ENCODE data around the gene RDH13. TPM values are rescaled to one million over a fixed set of nuclear protein-coding genes. Genes with fewer than 3 reads are reported as not detected.
"Not testable (repeated sequence)": the region's sequence is repeated elsewhere in the genome, so short reads cannot be mapped to it uniquely, and the experiment has no call there.

RDH13 gene
- total and polyA plus RNA-seq, 2 donors (not counting 1 experiment from before 2014, with no cell fraction given), result 2.7 to 6.9 TPM

GRCh38 chr19:55109527-55110291 is 46.8 kb upstream of the RDH13 start:
- TF ChIP-seq, protein P1, sequence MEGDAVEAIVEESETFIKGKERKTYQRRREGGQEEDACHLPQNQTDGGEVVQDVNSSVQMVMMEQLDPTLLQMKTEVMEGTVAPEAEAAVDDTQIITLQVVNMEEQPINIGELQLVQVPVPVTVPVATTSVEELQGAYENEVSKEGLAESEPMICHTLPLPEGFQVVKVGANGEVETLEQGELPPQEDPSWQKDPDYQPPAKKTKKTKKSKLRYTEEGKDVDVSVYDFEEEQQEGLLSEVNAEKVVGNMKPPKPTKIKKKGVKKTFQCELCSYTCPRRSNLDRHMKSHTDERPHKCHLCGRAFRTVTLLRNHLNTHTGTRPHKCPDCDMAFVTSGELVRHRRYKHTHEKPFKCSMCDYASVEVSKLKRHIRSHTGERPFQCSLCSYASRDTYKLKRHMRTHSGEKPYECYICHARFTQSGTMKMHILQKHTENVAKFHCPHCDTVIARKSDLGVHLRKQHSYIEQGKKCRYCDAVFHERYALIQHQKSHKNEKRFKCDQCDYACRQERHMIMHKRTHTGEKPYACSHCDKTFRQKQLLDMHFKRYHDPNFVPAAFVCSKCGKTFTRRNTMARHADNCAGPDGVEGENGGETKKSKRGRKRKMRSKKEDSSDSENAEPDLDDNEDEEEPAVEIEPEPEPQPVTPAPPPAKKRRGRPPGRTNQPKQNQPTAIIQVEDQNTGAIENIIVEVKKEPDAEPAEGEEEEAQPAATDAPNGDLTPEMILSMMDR (conservative IDR thresholded peaks at IDR 0.05 in 1 of 2, IDR thresholded peaks at IDR 0.05 in 1 of 2; ENCODE audit: low read depth in 1 of 2, low read length in 2 of 2), result no peak
- TF ChIP-seq EZH2 (IDR thresholded peaks at IDR 0.05; ENCODE audit: low read length, missing control alignments), result no peak
- no peaks in the 10 kb centered on the region for H4K20me1 ChIP-seq (ENCODE audit: control insufficient read depth, extremely low read depth, insufficient read depth, low read length)
- no peak overlapping the region for H2AFZ ChIP-seq (ENCODE audit: low read length)
- H3K79me2 ChIP-seq (ENCODE audit: control insufficient read depth, insufficient read depth, low read length), result peaks cover 49% of the 10 kb centered on the region
- H3K27ac ChIP-seq (ENCODE audit: insufficient read depth, low read length), result no peak overlapping the region
- H3K4me2 ChIP-seq (ENCODE audit: extremely low read depth, insufficient read depth, low read length), result no peak overlapping the region
- no peak overlapping the region for H3K4me3 ChIP-seq (replicated peaks in 1 of 4; ENCODE audit: control extremely low read depth in 1 of 4, insufficient read depth in 1 of 4, low read depth in 3 of 4, low read length in 4 of 4)
- no peaks in the 10 kb centered on the region for H3K9me3 ChIP-seq (ENCODE audit: control insufficient read depth, insufficient read depth, low read depth, low read length)
- H3K9ac ChIP-seq (ENCODE audit: insufficient read depth, low read length), result no peak overlapping the region
- peaks cover 9% of the 10 kb centered on the region for H3K4me1 ChIP-seq (ENCODE audit: control insufficient read depth, extremely low read depth, insufficient read depth, low read length)
- no peak for DNase-seq (ENCODE audit: low read depth in 2 of 2)
- peaks cover 13% of the 10 kb centered on the region for H3K36me3 ChIP-seq (ENCODE audit: control insufficient read depth, insufficient read depth, low read length)
- H3K27me3 ChIP-seq (ENCODE audit: control insufficient read depth, insufficient read depth, low read length), result no peaks in the 10 kb centered on the region

GRCh38 chr19:55107252-55107651 is 44.3 kb upstream of the RDH13 start:
- peaks cover 13% of the 10 kb centered on the region for H3K36me3 ChIP-seq (ENCODE audit: control insufficient read depth, insufficient read depth, low read length)
- not testable (repeated sequence) for DNase-seq (ENCODE audit: low read depth in 2 of 2); H3K27me3 ChIP-seq (ENCODE audit: control insufficient read depth, insufficient read depth, low read length); H3K9ac ChIP-seq (ENCODE audit: insufficient read depth, low read length); H4K20me1 ChIP-seq (ENCODE audit: control insufficient read depth, extremely low read depth, insufficient read depth, low read length); H3K4me2 ChIP-seq (ENCODE audit: extremely low read depth, insufficient read depth, low read length); H3K4me1 ChIP-seq (ENCODE audit: control insufficient read depth, extremely low read depth, insufficient read depth, low read length); H3K9me3 ChIP-seq (ENCODE audit: control insufficient read depth, insufficient read depth, low read depth, low read length); H3K4me3 ChIP-seq (replicated peaks in 1 of 4; ENCODE audit: control extremely low read depth in 1 of 4, insufficient read depth in 1 of 4, low read depth in 3 of 4, low read length in 4 of 4); H3K27ac ChIP-seq (ENCODE audit: insufficient read depth, low read length); H2AFZ ChIP-seq (ENCODE audit: low read length)
- peaks cover 26% of the 10 kb centered on the region for H3K79me2 ChIP-seq (ENCODE audit: control insufficient read depth, insufficient read depth, low read length)

DNA sequence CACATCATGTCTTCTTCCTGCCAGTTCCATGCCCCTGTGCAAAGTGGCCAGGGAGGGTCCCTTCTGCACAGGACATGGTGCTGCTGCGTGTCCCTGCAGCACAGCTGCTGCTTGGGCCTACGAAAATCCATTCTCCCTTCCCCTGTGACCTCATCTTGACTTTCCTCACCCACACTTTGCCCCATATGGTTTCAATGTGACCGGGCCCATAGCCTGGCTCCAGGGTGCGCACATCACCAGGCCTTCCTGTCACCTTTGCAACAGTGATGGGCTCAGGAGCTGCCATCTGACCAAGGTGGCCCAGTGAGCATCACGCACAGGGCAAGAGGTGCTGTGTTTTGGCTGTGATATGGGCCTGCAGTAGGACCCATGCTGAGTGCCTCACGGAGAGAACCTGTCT is 43.6 kb upstream of the RDH13 start:
- H3K36me3 ChIP-seq (ENCODE audit: control insufficient read depth, insufficient read depth, low read length), result peaks cover 13% of the 10 kb centered on the region
- DNase-seq (ENCODE audit: low read depth in 2 of 2), result no peak
- no peaks in the 10 kb centered on the region for H4K20me1 ChIP-seq (ENCODE audit: control insufficient read depth, extremely low read depth, insufficient read depth, low read length)
- H3K4me2 ChIP-seq (ENCODE audit: extremely low read depth, insufficient read depth, low read length), result no peak overlapping the region
- no peak overlapping the region for H3K9ac ChIP-seq (ENCODE audit: insufficient read depth, low read length)
- no peak overlapping the region for H3K4me3 ChIP-seq (replicated peaks in 1 of 4; ENCODE audit: control extremely low read depth in 1 of 4, insufficient read depth in 1 of 4, low read depth in 3 of 4, low read length in 4 of 4)
- H3K27ac ChIP-seq (ENCODE audit: insufficient read depth, low read length), result no peak overlapping the region
- H3K27me3 ChIP-seq (ENCODE audit: control insufficient read depth, insufficient read depth, low read length), result no peaks in the 10 kb centered on the region
- TF ChIP-seq, protein P1 (conservative IDR thresholded peaks at IDR 0.05 in 1 of 2, IDR thresholded peaks at IDR 0.05 in 1 of 2; ENCODE audit: low read depth in 1 of 2, low read length in 2 of 2), result no peak
- TF ChIP-seq EZH2 (IDR thresholded peaks at IDR 0.05; ENCODE audit: low read length, missing control alignments), result no peak
- no peak overlapping the region for H2AFZ ChIP-seq (ENCODE audit: low read length)
- peaks cover 21% of the 10 kb centered on the region for H3K79me2 ChIP-seq (ENCODE audit: control insufficient read depth, insufficient read depth, low read length)
- H3K4me1 ChIP-seq (ENCODE audit: control insufficient read depth, extremely low read depth, insufficient read depth, low read length), result no peaks in the 10 kb centered on the region
- no peaks in the 10 kb centered on the region for H3K9me3 ChIP-seq (ENCODE audit: control insufficient read depth, insufficient read depth, low read depth, low read length)

Data from fibroblast of lung (primary cell).